K562 (cell line): ENCODE results near the gene CIAO2A. TPM values are rescaled to one million over a fixed set of nuclear protein-coding genes. Genes with fewer than 3 reads are reported as not detected.

Experiments
- BRD4 ChIP-seq: fragments of 200-600 bp; sonication (generic); IDR thresholded peaks from 2 replicates; pipeline ENCODE4 v1.6.1; 2017; ENCODE audit warnings: inconsistent platforms
- RFX7 ChIP-seq: fragments of 250-450 bp; sonication (Bioruptor Pico); IDR thresholded peaks from 2 replicates; pipeline ENCODE4 v1.5.1; 2021; ENCODE audit warnings: mild to moderate bottlenecking
- SREBF1 ChIP-seq: fragments of 150-350 bp; IDR thresholded peaks from 2 replicates; pipeline ENCODE4 v1.6.1; 2014; ENCODE audit warnings: antibody characterized with exemption, low read depth, low read length, borderline replicate concordance
- ZFP1 ChIP-seq: fragments of 450-650 bp; formaldehyde crosslinking; IDR thresholded peaks from 2 replicates; pipeline ENCODE4 v1.4.0; 2020; ENCODE audit warnings: mild to moderate bottlenecking, mixed read lengths
- ZNF766 ChIP-seq: fragments of 200-800 bp; sonication (Bioruptor generic); conservative IDR thresholded peaks from 2 replicates; pipeline ENCODE4 v1.6.1; 2016; ENCODE audit warnings: missing genetic modification characterization, missing compliant biosample characterization
- polyA plus RNA-seq, 8 experiments: library from polyadenylated mRNA; depleted of rRNA in 4 of 8; stranded (reverse) in 5 of 8; unstranded in 3 of 8; fragments of >200 nt; fragmentation: Nextera tagmentation in 2 of 8; fragmentation: Illumina TruSeq in 1 of 8; extraction: Ambion mirVana in 2 of 8; extraction: Trizol in 1 of 8; gene quantifications; 2 replicates each; pipeline versions ENCODE4 v1.2.1 to v1.2.3, GENCODE V29; 2011 to 2014; ENCODE audit warnings: inconsistent platforms in 1 of 8, missing spikeins in 1 of 8
- total RNA-seq, 7 experiments: library from RNA; depleted of rRNA in 6 of 7; stranded (reverse); fragments of >200 nt in 6 of 7; fragmentation: Illumina TruSeq in 2 of 7; extraction: Trizol in 2 of 7; gene quantifications; 2 replicates each; pipeline versions ENCODE4 v1.2.1 to v1.2.3, GENCODE V29; 2011 to 2021; ENCODE audit warnings: low replicate concordance in 1 of 7
- TF ChIP-seq, protein P1 (sequence below), 2 experiments: fragments of 450-650 bp in 1 of 2; sonication (generic) in 1 of 2; formaldehyde crosslinking in 1 of 2; IDR thresholded peaks; 2 replicates each; pipeline versions ENCODE4 v1.7.1 to v1.9.0; 2016 to 2022; ENCODE audit warnings: inconsistent platforms in 1 of 2, mild to moderate bottlenecking in 1 of 2, missing genetic modification reagents in 1 of 2
- TF ChIP-seq, protein P2 (sequence below): fragments of 200-800 bp; sonication (Bioruptor generic); IDR thresholded peaks from 2 replicates; pipeline ENCODE4 v1.6.1; 2016; ENCODE audit warnings: missing genetic modification characterization, missing compliant biosample characterization
- TF ChIP-seq, protein P3 (sequence below), 2 experiments: fragments of 200-800 bp in 1 of 2; sonication (Bioruptor generic) in 1 of 2; sonication (generic) in 1 of 2; formaldehyde crosslinking in 1 of 2; IDR thresholded peaks in 1 of 2; conservative IDR thresholded peaks in 1 of 2; 2 replicates each; pipeline versions ENCODE4 v1.5.0 to v1.6.1; 2016 to 2020; ENCODE audit warnings: missing compliant biosample characterization in 1 of 2, missing genetic modification characterization in 1 of 2, missing genetic modification reagents in 1 of 2

The CIAO2A gene
- total and polyA plus RNA-seq, 9 of the 15 experiments (the other 6 are each of a cell fraction or from before 2014, with no cell fraction given): 161 to 429 (median 313) TPM

DNA sequence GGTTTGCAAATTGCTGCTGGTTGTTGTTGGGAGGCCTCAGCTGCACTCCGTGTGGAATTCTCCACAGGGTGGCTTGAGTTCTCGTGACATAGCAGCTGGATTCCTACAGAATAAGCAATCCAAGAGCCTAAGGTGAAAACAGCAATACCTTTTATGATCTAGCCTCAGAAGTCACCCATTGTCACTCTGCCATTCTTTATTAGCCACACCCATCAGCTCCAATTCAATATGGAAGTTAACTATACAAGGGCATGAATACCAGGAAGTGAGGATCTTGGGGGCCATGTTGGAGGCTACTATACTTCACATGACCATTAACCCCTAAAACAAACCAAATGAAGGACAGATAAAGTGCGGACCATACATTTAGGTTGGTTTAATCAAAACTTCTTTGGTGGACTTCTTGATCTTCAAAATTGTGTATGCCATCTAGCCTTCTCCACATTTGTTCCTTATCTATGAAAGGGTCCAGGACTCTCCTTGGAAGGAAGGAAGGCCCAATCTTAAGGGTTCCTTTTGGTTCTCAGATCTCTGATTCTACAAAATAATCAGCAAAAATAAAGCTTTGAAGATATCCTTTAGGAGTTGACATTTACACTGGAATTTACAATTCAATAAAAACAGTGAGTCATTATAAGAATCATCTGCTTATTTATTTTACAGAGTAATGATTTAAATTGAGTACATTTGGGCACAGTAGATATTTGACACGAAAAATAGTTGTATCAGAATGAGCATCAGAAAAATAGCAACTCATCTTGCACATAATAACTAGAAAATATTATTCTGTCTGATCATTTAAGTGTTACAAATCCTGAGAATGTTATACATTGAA is 21.5 kb downstream of the CIAO2A start (continued):
- TF ChIP-seq, protein P1, sequence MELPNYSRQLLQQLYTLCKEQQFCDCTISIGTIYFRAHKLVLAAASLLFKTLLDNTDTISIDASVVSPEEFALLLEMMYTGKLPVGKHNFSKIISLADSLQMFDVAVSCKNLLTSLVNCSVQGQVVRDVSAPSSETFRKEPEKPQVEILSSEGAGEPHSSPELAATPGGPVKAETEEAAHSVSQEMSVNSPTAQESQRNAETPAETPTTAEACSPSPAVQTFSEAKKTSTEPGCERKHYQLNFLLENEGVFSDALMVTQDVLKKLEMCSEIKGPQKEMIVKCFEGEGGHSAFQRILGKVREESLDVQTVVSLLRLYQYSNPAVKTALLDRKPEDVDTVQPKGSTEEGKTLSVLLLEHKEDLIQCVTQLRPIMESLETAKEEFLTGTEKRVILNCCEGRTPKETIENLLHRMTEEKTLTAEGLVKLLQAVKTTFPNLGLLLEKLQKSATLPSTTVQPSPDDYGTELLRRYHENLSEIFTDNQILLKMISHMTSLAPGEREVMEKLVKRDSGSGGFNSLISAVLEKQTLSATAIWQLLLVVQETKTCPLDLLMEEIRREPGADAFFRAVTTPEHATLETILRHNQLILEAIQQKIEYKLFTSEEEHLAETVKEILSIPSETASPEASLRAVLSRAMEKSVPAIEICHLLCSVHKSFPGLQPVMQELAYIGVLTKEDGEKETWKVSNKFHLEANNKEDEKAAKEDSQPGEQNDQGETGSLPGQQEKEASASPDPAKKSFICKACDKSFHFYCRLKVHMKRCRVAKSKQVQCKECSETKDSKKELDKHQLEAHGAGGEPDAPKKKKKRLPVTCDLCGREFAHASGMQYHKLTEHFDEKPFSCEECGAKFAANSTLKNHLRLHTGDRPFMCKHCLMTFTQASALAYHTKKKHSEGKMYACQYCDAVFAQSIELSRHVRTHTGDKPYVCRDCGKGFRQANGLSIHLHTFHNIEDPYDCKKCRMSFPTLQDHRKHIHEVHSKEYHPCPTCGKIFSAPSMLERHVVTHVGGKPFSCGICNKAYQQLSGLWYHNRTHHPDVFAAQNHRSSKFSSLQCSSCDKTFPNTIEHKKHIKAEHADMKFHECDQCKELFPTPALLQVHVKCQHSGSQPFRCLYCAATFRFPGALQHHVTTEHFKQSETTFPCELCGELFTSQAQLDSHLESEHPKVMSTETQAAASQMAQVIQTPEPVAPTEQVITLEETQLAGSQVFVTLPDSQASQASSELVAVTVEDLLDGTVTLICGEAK (IDR thresholded peaks at IDR 0.05): no peak
- TF ChIP-seq, protein P1 (CRISPR knock-in tag; IDR thresholded peaks at IDR 0.05): no peak
- TF ChIP-seq BRD4 (0 out of 2 replicates have a peak, but pooled peaks have one; percentile 42), RFX7 (CRISPR knock-in tag) (no peak), ZFP1 (CRISPR knock-in tag) (no peak), ZNF766 (CRISPR knock-in tag) (peak; percentile 88; the same call in 1 of the 2 replicates), SREBF1 (no peak)
- TF ChIP-seq, protein P2, sequence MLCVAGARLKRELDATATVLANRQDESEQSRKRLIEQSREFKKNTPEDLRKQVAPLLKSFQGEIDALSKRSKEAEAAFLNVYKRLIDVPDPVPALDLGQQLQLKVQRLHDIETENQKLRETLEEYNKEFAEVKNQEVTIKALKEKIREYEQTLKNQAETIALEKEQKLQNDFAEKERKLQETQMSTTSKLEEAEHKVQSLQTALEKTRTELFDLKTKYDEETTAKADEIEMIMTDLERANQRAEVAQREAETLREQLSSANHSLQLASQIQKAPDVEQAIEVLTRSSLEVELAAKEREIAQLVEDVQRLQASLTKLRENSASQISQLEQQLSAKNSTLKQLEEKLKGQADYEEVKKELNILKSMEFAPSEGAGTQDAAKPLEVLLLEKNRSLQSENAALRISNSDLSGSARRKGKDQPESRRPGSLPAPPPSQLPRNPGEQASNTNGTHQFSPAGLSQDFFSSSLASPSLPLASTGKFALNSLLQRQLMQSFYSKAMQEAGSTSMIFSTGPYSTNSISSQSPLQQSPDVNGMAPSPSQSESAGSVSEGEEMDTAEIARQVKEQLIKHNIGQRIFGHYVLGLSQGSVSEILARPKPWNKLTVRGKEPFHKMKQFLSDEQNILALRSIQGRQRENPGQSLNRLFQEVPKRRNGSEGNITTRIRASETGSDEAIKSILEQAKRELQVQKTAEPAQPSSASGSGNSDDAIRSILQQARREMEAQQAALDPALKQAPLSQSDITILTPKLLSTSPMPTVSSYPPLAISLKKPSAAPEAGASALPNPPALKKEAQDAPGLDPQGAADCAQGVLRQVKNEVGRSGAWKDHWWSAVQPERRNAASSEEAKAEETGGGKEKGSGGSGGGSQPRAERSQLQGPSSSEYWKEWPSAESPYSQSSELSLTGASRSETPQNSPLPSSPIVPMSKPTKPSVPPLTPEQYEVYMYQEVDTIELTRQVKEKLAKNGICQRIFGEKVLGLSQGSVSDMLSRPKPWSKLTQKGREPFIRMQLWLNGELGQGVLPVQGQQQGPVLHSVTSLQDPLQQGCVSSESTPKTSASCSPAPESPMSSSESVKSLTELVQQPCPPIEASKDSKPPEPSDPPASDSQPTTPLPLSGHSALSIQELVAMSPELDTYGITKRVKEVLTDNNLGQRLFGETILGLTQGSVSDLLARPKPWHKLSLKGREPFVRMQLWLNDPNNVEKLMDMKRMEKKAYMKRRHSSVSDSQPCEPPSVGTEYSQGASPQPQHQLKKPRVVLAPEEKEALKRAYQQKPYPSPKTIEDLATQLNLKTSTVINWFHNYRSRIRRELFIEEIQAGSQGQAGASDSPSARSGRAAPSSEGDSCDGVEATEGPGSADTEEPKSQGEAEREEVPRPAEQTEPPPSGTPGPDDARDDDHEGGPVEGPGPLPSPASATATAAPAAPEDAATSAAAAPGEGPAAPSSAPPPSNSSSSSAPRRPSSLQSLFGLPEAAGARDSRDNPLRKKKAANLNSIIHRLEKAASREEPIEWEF (CRISPR knock-in tag): peak; percentile 72; the same call in 1 of the 2 replicates
- TF ChIP-seq, protein P3, sequence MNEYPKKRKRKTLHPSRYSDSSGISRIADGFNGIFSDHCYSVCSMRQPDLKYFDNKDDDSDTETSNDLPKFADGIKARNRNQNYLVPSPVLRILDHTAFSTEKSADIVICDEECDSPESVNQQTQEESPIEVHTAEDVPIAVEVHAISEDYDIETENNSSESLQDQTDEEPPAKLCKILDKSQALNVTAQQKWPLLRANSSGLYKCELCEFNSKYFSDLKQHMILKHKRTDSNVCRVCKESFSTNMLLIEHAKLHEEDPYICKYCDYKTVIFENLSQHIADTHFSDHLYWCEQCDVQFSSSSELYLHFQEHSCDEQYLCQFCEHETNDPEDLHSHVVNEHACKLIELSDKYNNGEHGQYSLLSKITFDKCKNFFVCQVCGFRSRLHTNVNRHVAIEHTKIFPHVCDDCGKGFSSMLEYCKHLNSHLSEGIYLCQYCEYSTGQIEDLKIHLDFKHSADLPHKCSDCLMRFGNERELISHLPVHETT (CRISPR knock-in tag; conservative IDR thresholded peaks at IDR 0.05 in 1 of 2, IDR thresholded peaks at IDR 0.05 in 1 of 2): peak in 1 of 2 experiments; percentile 56; a peak in 2 of 4 replicates
